ENCODE results near the gene ATIC.

DNA sequence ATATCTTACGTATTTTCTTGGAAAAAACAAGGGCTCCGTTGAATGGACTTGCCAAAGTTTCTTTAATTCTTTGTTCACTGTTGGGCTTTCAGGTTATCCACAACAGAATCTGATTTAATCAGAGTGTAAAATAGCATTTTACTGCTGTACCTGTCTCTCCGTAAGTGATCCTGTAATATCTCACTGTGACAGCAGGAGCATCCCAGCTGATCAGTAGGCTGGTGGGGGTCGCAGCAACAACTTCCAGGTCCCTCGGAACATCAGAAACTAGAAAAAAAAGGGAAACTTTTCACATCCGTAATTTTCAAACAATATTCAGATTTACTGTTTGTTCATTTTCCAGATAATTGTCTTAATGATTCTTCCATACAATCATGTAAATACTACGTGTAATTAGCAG lies 72.9 kb downstream of the ATIC start:
- no peak for TF ChIP-seq POLR2AphosphoS5 (IDR thresholded peaks at IDR 0.05)
- TF ChIP-seq CTCF (IDR thresholded peaks at IDR 0.05) = no peak
- no peak for TF ChIP-seq POLR2A (IDR thresholded peaks at IDR 0.05)

Data from gastroesophageal sphincter (tissue), 3 donors.